ENCODE results near the gene CYCS.
"Not testable (repeated sequence)": the region's sequence is repeated elsewhere in the genome, so short reads cannot be mapped to it uniquely, and the experiment has no call there.

The CYCS gene

DNA sequence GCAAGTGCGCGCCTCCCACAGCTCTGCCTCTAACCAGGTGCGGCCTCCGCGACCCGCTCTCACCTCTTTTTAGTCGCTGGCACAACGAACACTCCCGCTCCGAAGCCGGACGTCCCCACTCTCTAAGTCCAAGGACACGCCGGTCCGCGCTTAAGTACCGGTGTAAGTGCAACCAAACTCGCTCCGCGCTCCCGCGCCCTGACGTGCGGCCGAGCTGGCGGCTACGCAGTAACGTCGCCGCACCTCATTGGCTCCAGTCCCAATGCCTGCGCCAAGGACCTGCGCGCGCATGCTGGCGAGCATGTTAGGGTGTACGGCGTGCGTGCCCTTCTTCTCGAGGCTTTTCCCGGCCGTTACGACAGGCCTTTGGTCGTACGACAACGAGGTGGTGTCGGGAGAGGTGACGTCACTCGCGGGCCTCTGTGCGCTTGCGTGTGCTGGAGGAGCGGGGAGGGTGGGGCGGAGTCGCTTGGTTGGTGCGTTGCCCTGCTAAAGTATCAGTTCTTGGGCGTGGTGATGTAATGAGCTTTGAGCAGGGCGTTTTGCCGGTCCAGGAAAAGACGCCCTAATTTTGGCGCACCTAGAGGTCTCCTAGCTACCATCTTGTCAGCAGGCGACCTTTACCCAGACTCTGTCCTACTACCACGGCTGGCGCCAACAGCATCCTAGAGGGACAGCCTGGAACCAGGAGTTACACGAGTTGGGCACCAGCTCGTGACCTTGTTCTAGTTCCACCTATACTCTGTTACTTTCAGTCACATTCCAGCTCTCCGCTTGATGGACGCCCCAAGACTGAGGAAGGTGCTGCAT, at the start of gene CYCS:
Gene CYCS, minus strand, starts transcription at position 124 of the 810 bp plus-strand sequence. CDS start 1,141 bp downstream, outside the sequence.
- DNase-seq (ENCODE audit: extremely low read depth in 1 of 2, low read depth in 1 of 2), result peak; percentile 98 to 99

DNA sequence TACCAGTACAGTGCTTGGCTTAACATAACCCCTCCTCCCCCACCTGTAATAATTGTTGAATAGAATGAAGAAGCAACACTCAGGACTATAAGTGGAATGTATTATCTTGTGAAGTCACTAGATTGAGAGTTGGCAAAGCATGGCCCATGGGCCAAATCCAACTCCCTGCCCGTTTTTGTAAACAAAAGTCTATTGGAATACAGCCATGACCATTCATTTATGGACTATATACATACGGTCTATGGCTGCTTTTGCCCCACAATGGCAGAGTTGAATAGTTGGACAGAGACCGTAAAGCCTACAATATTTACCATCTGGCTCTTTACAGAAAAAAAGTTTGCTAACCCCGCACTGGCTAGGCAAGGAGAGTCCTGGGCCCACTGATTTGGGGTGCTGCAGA, 48.1 kb upstream of the CYCS start:
- no peak for DNase-seq (ENCODE audit: extremely low read depth in 1 of 2, low read depth in 1 of 2)

DNA sequence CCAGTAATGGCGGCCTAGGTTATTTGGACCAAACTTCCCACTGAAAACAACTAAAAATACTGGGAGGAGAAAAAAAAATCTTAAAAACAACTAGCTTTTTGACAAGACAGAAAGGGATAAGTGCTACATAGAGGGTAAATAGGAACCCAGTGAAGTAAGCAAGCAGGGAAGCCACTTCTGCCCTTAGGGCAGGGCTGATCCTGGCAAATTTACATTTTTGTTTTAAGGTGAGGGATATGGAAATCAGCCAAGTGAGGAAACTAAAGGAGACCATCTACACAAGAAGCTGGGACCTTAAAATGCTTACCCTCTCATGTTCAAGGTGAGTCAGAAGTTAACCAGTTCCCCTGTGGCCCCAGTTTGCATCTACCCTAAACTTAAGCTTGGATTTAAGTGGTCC, 46.5 kb upstream of the CYCS start:
- DNase-seq (ENCODE audit: extremely low read depth in 1 of 2, low read depth in 1 of 2), result no peak

DNA sequence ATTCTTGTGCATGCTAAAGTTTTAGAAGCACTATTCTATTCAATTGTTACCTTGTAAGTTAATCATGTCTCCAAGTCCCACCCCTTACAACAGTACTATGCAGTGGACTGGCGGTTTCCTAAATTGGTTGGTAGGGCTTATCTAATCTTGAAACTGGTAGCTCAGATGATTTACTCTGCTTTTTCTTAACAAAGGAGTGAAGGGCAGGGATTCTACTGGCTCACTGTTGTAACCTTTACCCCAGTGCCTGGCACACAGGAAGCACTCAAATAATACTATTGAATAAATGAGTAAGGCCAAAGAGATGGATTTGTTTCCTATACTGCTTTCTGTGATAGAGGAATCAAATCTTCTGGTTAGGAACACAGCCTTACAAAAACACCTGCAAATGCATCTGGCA, 46.0 kb upstream of the CYCS start:
- DNase-seq (ENCODE audit: extremely low read depth in 1 of 2, low read depth in 1 of 2), result no peak

DNA sequence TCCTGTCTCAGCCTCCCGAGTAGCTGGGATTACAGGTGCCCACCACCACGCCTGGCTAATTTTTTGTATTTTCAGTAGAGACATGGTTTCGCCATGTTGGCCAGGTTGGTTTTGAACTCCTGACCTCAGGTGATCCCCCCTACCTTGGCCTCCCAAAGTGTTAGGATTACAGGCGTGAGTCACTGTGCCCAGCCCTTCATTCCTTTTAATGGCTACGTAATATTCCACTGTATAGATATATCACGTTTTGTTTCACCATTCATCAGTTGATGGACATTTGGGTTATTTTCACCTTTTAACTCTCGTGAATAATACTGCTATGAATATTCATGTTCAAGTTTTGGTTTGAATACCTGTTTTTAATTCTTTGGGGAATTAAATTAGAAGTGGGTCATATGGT, 44.6 kb upstream of the CYCS start:
- no peak for DNase-seq (ENCODE audit: extremely low read depth in 1 of 2, low read depth in 1 of 2)

DNA sequence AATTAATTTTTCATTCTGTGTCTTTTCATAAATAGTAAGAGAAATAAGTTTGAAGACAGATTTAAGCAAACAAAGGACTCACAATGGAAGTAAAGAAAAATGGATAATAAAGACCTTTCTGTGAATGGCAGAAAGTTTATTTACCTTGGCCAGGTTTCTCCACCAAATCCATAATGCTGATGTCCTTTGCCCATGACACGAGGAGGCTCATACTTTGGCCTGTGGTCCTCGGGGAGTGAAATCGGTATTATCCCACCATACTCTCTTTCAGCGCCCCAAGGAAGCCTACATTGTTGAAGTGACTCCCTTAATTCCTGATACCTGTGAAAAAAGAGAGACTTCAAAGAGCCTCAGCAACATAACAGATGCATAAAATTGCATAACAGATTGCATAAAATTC, 43.1 kb upstream of the CYCS start:
- no peak for DNase-seq (ENCODE audit: extremely low read depth in 1 of 2, low read depth in 1 of 2)

DNA sequence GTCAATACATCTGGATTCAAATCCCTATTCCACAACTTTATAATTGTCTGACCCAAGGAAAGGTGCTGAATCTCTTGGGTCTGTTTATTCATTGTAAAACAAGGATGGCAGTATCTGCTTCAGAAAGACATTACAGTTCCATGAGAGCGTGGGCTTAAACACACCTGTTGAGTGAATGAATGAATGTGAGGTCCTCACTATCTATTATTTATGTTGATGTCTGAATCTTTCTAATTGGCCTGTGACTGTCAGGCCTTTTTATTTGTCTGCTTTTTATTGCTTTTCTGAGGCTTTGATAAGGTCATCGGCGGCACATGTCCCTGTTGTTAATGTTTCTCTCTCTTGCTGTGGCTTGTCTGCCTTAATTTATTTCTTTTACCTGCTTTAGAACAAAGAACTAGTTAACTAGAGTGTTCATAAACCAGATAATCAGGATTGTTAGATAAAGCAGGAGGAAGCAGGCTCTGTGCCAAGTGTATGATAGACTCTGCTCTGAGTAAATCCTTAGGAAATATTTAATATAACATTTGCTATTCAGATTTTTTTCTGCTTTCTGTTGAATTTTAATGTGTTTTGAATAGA, 42.3 kb upstream of the CYCS start:
- DNase-seq (ENCODE audit: extremely low read depth in 1 of 2, low read depth in 1 of 2), result no peak

DNA sequence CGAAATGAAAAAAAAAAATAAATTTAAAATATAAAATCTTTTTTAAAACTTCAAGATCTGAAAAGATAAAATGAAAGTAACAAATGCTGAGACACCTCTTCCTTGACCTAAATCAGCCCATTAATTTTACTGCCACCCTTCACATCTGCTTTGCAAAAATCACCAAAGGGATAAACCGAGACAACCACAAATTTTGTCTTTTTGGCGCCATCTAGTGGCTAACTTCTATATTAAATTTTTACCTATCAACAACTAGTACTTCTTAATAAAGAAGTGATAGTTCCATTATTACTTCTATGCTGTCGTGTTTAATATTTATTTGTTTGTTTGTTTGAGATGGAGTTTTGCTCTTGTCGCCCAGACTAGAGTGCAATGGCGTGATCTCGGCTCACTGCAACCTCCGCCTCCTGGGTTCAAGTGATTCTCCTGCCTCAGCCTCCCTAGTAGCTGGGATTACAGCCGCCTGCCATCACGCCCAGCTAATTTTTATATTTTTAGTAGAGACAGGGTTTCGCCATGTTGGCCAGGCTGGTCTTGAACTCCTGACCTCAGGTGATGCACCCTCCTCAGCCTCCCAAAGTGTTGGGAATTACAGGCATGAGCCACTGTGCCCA, 35.0 kb upstream of the CYCS start:
- not testable (repeated sequence) for DNase-seq (ENCODE audit: extremely low read depth in 1 of 2, low read depth in 1 of 2)

DNA sequence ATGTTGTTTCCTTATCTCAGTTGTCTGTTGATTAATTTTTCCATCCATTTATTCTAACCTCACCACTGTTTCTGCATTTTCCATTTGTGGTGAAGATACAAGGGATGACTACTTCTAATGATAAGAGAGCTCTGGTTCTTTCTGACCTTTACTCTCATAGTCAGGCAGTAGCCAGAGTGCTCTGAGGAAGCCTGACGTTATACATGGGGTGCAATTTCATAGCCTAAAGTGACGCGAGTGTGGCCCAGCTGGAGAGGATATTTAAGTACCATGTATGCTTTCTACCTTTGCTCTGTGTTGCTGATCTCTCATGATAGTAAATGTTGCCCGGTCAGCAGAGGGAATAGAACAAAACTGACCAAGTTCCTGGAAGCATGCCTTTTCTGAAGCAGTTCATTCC, 33.9 kb upstream of the CYCS start:
- no peak for DNase-seq (ENCODE audit: extremely low read depth in 1 of 2, low read depth in 1 of 2)

DNA sequence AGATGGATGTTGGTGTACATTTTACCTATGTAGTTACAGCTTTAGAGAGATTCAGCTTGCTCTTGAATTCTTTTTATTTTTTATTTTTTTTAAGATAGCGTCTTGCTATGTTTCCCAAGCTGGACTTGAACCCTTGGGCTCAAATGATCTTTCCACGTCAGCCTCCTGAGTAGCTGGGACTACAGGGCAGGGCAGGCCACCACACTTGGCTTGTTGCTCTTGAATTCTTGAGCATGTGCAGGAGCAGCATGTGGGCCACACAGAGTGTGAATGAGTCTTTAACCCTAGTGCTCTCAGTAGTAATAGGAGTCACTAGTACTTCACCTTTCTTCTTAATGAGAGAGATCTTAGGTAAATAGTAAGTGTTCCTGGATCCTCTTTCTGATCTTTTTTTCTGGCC, 26.7 kb upstream of the CYCS start:
- DNase-seq (ENCODE audit: extremely low read depth in 1 of 2, low read depth in 1 of 2), result no peak

DNA sequence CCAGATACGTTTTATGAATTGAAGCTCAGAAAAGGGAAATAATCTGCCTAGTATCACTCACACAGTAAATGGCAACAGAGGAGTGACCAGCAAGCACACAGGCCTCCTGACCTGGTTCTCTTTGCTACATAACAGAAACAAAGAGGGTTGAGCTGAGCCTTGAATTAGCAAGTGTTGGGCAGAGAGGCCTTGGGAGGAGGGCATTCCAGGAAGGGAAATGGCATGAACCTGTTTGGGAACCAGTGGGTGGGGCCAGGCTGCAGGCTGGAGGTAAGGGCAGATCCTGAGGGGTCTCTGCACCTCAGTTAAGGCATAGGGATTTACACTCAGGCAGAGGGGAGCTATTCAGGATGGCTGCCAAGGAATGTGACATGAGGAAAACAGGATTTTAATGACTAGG, 24.8 kb upstream of the CYCS start:
- no peak for DNase-seq (ENCODE audit: extremely low read depth in 1 of 2, low read depth in 1 of 2)

DNA sequence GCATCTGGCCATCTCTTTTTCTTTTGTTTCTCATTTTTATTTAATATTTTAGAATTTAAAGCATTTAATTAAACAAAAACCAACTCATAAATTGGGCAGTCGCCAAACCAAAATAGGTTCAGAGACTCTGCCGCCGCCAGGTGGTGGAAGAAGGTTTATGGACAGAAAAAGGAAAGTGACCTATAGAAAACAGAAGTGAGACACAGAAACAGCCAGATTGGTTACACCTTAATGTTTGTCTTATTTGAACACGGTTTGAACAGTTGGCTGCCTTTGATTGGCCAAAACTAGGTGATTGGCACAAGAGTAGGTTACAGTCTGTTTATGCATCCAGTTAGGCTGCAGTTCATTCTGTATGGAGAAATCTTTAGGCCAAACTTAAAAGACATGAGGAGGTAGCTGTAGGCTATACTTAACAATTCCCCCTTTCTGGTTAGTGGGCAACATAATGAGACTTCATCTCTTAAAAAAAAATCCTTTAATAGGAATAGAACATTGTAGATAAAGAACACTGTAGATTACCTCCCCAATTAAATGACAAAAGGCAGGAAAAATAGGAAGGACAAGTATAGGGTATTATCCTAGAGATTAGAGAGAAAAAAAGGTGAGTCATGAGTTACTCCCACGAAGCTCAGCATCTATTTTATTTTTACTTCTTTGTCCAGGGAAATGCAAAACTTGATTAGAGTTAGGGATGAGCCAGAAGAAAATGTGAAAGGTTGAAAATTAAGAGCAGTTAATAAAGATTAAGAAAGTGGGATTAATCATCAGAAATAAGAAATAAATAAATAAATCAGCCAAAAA, 23.9 kb upstream of the CYCS start:
- DNase-seq (ENCODE audit: extremely low read depth in 1 of 2, low read depth in 1 of 2), result no peak

DNA sequence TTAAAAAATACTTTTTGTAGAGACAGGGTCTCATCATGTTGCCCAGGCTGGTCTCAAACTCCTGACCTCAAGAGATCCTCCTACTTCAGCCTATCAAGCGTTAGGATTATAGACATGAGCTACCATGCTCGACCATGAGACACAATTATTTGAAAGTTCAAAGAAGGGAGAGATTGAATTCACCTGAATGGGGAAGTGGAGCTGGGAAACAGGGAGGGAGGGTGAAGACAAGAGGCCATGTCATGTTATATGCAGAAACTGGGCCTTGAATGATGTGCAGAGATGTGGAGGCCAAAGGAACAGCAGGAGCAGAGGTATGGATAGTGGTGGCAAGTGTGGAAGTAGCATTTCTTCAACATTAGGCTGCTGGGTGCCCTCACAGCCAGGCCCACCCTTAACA, 18.7 kb upstream of the CYCS start:
- DNase-seq (ENCODE audit: extremely low read depth in 1 of 2, low read depth in 1 of 2), result no peak

DNA sequence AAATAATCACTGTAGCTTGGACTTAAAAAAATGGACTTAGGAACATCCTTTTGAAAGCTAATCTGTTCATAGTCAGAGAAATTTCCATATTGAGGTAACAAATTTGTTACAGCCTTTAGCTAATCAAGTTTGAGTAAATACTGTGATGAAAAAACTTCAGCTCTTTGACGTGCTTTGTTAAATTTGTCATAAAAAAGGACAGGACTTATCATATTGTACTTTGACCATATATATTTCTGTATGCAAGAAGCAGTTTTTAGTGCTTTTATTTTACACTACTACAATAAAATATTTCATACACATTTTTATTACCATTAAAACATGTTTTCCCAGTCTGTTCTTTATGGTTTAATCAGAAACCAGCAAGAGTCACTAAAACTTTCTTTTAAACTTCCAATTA, 14.5 kb upstream of the CYCS start:
- no peak for DNase-seq (ENCODE audit: extremely low read depth in 1 of 2, low read depth in 1 of 2)

DNA sequence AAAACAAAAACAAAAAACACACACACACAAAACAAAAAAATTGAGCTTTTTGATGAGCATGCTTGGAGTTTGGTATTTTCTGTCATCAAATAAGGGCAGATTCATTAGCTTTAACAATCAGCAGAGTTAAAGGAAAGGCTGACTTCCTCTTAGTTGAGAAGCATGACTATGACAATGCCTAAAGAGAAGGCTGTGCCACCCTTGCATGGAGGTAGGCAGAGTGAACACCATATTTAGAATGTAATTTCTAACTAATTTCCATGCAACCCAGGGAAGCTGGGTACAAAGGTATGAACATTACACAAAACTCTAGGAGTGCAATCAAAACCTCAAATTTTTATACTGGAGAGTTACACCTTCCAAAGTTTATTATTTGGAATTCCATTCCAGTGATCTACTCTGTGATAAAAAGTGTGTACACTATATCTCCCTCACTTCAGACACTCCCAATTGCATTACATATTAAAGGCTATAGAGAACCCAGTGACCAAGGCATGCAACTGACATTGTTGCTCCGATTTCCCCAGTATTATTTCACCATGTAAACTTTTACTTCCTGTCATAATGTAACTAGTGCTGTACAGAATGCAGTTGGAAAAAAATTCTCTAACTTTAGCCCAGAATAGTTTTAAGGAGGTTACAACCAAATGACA, 9.4 kb upstream of the CYCS start:
- no peak for DNase-seq (ENCODE audit: extremely low read depth in 1 of 2, low read depth in 1 of 2)

DNA sequence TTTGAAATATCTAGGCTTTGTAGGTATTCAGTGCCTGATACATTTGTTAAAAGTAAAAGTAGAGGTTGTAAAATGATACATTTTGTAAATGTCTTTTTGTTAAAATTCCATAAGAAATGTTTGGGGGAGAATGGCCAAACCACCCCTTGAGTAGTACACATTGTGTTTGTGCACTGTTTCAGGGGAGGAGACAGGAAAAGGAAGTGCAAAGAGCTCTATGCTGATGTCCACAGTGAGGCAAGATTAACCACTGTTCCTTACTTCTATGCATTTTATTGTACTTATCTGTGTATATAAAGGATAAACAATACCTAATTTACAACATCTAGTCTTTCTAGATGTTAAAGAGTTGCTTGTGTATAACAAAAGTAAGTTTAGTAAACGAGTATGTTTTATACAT, 7.4 kb upstream of the CYCS start:
- DNase-seq (ENCODE audit: extremely low read depth in 1 of 2, low read depth in 1 of 2), result no peak

DNA sequence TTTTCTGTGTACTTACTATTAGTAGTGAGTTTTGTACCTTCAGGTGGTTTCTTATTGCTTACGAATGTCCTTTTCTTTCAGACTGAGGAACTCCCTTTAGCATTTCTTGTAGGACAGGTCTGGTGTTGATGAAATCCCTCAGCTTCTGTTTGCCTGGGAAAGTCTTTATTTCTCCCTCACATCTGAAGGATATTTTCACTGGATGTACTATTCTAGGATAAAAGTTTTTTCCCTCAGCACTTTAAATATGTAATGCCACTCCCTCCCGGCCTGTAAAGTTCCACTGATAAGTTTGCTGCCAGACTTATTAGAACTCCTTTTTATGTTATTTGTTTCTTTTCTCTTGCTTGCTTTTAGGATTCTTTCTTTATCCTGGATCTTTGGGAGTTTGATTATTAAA, 1.7 kb upstream of the CYCS start:
- no peak for DNase-seq (ENCODE audit: extremely low read depth in 1 of 2, low read depth in 1 of 2)

DNA sequence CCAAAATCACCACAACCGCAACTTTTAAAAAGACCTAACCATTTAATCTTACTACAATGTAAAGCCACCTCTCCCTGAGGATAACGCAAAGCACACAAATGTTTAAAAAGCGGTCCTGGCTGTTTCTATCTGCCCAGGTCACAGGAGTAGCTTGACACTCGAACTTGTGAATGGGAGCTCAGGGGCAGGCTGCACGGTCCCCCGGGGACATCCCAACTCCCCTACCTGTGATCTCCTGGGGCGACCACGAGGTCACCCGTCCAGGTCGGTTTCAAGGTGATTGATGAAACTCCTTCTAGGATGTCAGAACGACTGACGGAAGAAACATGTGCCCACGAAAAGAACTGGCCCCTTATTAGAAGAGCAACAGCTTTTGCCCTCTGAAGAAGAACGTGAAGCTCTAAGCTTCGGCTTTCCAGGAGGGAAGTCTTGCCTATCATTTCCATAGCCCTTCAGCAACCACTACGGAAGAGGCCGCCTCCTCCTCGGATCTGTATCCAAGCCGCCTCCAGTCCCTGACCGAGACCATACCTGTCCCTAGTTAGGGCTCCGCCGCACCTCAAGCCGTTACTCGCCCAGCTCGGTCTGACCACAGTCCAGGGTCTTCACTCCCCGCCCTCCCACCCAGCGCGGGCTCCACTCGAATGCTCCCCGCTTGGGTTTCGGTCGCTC, 459 bp downstream of the CYCS start:
- DNase-seq (ENCODE audit: extremely low read depth in 1 of 2, low read depth in 1 of 2), result no peak

DNA sequence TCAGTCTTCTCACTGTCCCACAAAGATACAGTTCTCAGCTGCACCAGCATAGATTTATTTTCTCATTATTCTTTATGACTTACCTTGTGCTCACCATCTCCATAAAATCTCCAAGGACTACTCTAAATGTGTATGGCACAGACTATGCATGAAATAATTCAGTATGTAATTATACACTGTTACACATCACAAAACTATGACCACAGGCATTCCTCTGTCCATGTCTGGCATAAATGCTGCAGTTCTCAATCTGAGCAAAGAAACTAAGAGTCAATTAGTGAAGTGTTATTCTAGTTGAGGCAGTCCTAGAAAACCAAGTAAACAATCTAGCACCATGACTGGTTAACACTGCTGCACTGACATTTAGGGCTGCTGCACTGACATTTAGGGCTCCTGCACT, 2.7 kb downstream of the CYCS start:
- DNase-seq (ENCODE audit: extremely low read depth in 1 of 2, low read depth in 1 of 2), result no peak

DNA sequence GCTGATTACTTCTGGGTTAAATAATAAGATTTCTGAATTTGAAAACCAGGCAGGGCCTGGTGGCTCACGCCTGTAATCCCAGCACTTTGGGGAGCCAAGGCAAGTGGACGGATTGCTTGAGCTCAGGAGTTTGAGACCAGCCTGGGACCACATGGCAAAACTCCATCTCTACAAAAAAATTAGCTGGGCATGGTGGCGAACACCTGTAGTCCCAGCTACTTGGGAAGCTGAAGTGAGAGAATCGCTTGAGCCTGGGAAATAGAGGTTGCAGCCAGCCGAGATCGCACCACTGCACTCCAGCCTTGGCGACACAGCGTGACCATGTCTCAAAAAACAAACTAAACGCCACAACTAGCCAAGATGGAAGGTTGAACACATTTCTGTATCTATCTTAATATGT, 3.5 kb downstream of the CYCS start:
- no peak for DNase-seq (ENCODE audit: extremely low read depth in 1 of 2, low read depth in 1 of 2)
